Osteoblast (primary cell): ENCODE measurements around the gene LRRC59. TPM values are rescaled to one million over a fixed set of nuclear protein-coding genes. Genes with fewer than 3 reads are reported as not detected.
A peak's percentile ranks its signal among the peaks of the same experiment; 100 is the strongest.
"Not testable (repeated sequence)": the region's sequence is repeated elsewhere in the genome, so short reads cannot be mapped to it uniquely, and the experiment has no call there.

Source experiments
- DNase-seq: peaks from one replicate; pipeline ENCODE4 v3.0.0; 2011; ENCODE audit warnings: low spot score, mixed read lengths; ENCODE audit not compliant: insufficient read length; ENCODE audit errors: missing footprints
- H2AFZ ChIP-seq: 2 replicates; pipeline ENCODE4 v1.6.0; 2011; ENCODE audit warnings: mild to moderate bottlenecking, low read length
- H3K27ac ChIP-seq: 2 replicates; pipeline ENCODE4 v1.5.1; 2011; ENCODE audit warnings: mild to moderate bottlenecking, low read depth, low read length, moderate library complexity
- H3K27me3 ChIP-seq: 2 replicates; pipeline ENCODE4 v1.6.0; 2012; ENCODE audit warnings: mild to moderate bottlenecking, control low read depth, inconsistent platforms, low read length, moderate library complexity; ENCODE audit not compliant: insufficient read depth
- H3K36me3 ChIP-seq: 2 replicates; pipeline ENCODE4 v1.5.1; 2011; ENCODE audit warnings: mild to moderate bottlenecking, low read length, control low read depth, moderate library complexity; ENCODE audit not compliant: insufficient read depth
- H3K4me1 ChIP-seq: 2 replicates; pipeline ENCODE4 v1.5.1; 2011; ENCODE audit warnings: mild to moderate bottlenecking, low read length, control low read depth, moderate library complexity; ENCODE audit not compliant: insufficient read depth
- H3K4me2 ChIP-seq: 2 replicates; pipeline ENCODE4 v1.6.0; 2011; ENCODE audit warnings: mild to moderate bottlenecking, low read length; ENCODE audit not compliant: insufficient read depth
- H3K4me3 ChIP-seq: fragments of 200-600 bp; sonication (generic); 3 replicates; pipeline ENCODE4 v1.5.1; 2012; ENCODE audit warnings: mild to moderate bottlenecking, low read length, inconsistent platforms; ENCODE audit not compliant: insufficient read depth
- H3K79me2 ChIP-seq: 2 replicates; pipeline ENCODE4 v1.6.0; 2012; ENCODE audit warnings: mild to moderate bottlenecking, low read length, control low read depth, inconsistent platforms; ENCODE audit not compliant: insufficient read depth
- H3K9me3 ChIP-seq: 2 replicates; pipeline ENCODE4 v1.5.1; 2011; ENCODE audit warnings: low read depth, low read length, control low read depth
- H4K20me1 ChIP-seq: 2 replicates; pipeline ENCODE4 v1.6.0; 2012; ENCODE audit warnings: mild to moderate bottlenecking, low read length, control low read depth; ENCODE audit not compliant: insufficient read depth
- total RNA-seq: library from RNA; depleted of rRNA; stranded (reverse); fragments of >200 nt; gene quantifications from 2 replicates; pipeline ENCODE4 v1.2.3, GENCODE V29; 2012
- TF ChIP-seq, protein P1 (sequence below): IDR thresholded peaks from 2 replicates; pipeline ENCODE4 v1.5.1; 2011; ENCODE audit warnings: mild to moderate bottlenecking, low read depth, low read length, moderate library complexity; ENCODE audit errors: extremely low read depth

LRRC59 gene
- total RNA-seq, 1 donor, result 121 TPM

DNA sequence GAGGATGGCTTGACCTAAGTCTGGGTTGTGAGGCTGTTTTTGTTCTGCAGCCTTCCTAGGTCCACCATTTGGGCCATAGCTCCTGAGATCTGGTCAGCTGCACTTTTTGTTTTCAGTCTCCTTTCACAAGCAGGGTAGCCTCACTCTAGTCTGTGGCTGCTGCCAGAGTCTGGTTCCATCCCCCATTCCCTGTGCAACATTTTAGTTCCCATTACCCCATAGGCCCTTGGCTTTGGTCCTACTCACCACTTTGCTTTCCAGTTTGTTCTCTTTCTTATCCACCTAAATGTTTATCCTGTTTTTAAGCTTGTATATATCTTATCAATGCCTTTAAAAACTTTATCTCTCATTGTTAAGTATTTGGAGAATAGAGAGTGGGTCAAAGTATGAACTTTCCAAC lies 57.9 kb downstream of the LRRC59 start:
- DNase-seq, result no peak

DNA sequence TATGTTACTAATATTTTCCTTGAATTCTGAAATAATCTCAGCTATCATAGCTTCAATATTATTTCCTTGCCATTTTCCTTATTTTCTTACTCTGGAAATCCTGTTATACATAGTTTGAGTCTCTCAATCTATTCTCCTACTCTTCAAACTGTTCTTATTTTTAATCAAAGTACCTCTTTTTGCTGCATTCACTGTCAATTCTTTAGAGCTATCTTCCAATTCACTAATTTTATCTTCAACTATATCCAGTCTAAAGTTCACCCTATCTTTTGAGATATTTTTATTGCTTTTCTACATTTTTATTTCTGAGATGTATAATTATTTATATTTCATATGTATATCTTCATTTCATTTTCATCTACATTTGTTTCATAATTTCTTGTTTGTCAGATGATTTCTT lies 58.7 kb downstream of the LRRC59 start:
- no peak overlapping the region for H3K4me2 ChIP-seq
- H3K27ac ChIP-seq, result no peak overlapping the region
- H3K9me3 ChIP-seq, result no peaks in the 10 kb centered on the region
- no peaks in the 10 kb centered on the region for H4K20me1 ChIP-seq
- TF ChIP-seq, protein P1, sequence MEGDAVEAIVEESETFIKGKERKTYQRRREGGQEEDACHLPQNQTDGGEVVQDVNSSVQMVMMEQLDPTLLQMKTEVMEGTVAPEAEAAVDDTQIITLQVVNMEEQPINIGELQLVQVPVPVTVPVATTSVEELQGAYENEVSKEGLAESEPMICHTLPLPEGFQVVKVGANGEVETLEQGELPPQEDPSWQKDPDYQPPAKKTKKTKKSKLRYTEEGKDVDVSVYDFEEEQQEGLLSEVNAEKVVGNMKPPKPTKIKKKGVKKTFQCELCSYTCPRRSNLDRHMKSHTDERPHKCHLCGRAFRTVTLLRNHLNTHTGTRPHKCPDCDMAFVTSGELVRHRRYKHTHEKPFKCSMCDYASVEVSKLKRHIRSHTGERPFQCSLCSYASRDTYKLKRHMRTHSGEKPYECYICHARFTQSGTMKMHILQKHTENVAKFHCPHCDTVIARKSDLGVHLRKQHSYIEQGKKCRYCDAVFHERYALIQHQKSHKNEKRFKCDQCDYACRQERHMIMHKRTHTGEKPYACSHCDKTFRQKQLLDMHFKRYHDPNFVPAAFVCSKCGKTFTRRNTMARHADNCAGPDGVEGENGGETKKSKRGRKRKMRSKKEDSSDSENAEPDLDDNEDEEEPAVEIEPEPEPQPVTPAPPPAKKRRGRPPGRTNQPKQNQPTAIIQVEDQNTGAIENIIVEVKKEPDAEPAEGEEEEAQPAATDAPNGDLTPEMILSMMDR, result no peak
- H3K27me3 ChIP-seq, result no peaks in the 10 kb centered on the region
- H3K4me1 ChIP-seq, result peaks cover 1% of the 10 kb centered on the region
- no peak for DNase-seq
- no peak overlapping the region for H3K4me3 ChIP-seq
- H2AFZ ChIP-seq, result no peak overlapping the region
- no peaks in the 10 kb centered on the region for H3K36me3 ChIP-seq
- H3K79me2 ChIP-seq, result no peaks in the 10 kb centered on the region

More for the DNA sequence above, 57.9 kb downstream of the LRRC59 start:
- Histone ChIP-seq H3K36me3 (no peaks in the 10 kb centered on the region), H3K4me3 (no peak overlapping the region), H3K9me3 (no peaks in the 10 kb centered on the region), H3K79me2 (no peaks in the 10 kb centered on the region), H4K20me1 (no peaks in the 10 kb centered on the region), H3K4me1 (no peaks in the 10 kb centered on the region), H3K27me3 (no peaks in the 10 kb centered on the region), H3K27ac (no peak overlapping the region), H2AFZ (no peak overlapping the region), H3K4me2 (no peak overlapping the region)
- TF ChIP-seq, protein P1, result no peak

DNA sequence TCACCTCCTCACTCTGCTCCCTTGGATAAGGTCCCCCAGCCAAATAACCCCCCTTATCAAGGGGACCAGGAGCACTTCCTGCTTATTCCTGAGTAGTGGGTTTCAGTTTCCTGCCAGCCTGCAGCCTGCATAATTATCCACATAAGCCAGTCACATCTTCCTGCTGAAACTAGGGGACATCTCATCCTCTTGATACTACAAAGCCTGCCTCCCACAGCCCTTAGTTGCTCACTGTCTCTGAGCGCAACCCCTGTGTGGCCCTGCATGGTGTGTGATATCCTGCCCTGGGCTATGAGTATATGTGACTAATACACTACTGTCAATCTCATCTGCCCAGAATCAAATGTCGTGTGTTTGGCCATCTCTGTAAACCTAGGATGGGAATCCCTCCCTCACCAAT lies 59.4 kb downstream of the LRRC59 start:
- Histone ChIP-seq H3K79me2 (no peaks in the 10 kb centered on the region), H4K20me1 (no peaks in the 10 kb centered on the region), H3K36me3 (no peaks in the 10 kb centered on the region), H3K27ac (no peak overlapping the region), H3K27me3 (no peaks in the 10 kb centered on the region), H3K4me3 (no peak overlapping the region), H3K9me3 (no peaks in the 10 kb centered on the region), H3K4me2 (no peak overlapping the region), H3K4me1 (peaks cover 5% of the 10 kb centered on the region), H2AFZ (no peak overlapping the region)
- no peak for DNase-seq
- TF ChIP-seq, protein P1, result no peak

DNA sequence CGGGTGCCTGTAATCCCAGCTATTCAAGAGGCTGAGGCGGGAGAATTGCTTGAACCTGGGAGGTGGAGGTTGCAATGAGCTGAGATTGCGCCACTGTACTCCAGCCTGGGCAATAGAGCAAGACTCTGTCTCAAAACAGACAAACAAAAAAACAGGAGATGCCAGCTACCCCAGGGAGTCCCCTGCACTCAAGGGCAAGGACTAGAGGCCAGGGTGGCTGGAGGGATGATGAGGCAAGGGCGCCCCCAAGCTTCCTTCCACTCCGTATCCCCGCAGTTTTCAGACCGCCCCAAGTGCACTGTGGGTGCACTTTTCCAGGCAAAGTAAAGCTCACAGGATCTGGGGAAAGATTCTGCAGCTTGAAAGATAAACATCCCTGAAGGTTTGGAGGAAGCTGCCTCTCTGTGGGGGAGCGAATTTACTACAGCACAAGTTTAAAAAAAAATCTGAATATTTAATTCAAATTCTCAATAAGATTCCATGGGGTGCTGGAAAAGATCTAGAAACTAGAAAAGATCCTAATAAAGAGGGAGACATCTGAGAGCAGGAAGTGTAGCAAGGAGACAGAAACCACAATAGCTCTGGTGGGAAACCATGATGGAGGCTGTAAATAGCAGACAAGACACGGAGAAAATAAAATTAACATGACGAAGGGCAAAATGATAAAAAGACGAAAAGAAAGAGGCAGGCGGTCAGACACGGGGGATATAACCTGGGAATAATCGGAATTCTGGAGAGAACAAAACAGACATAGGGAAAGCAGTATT lies 63.8 kb downstream of the LRRC59 start:
- not testable (repeated sequence) for H3K27ac ChIP-seq, H3K9me3 ChIP-seq, DNase-seq, H3K27me3 ChIP-seq, H3K4me3 ChIP-seq, H3K36me3 ChIP-seq, H2AFZ ChIP-seq, H3K79me2 ChIP-seq, H4K20me1 ChIP-seq
- TF ChIP-seq, protein P1, result peak; percentile 15
- peak overlapping the region; percentile 29 for H3K4me2 ChIP-seq
- peaks cover 21% of the 10 kb centered on the region for H3K4me1 ChIP-seq
